Ramos (cell line): ENCODE data around the gene AKT3.
"Not testable (repeated sequence)": the region's sequence is repeated elsewhere in the genome, so short reads cannot be mapped to it uniquely, and the experiment has no call there.

Experiments
- in situ Hi-C: fragments of 300-500 bp; cut with MboI; formaldehyde crosslinking; loops from one replicate; pipeline ENCODE4 v1.14.3; 2022; ENCODE audit warnings: low sequenced_read_pairs; ENCODE audit not compliant: unreplicated experiment

Gene AKT3

DNA sequence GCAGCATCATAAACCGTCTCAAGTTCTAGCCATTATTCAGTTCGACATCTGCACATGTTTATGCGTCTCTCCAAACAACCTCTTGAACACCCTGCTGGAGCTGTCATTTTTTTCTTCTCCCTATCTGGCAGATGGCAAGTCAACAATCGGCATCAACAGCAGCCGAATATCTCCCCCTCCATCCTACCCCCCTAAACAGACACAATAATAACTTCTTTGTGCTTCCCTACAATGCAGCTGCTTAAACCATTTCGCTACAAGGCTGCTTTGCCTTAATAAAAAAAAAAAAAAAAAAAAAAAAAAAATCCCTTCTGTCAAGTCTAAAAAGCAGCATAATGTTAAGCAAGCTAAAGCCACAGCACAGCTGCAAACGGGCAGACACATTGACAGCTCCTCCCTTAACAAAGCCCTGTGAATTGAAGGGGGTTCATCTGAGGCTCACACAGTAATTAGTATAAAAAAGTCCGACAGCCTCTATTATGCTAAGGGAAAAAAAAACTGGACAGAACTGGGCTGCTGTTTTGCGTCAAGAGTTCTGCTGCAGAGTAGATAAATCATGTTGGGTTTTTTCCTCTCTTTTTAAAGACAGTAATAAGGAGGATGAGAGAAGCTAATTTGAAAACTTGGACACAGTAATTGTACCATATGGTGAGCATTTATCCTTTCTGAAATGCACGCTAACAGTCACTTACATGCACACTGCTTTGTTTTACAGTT lies 136.4 kb downstream of the AKT3 start:
- in situ Hi-C loops: no loop called here

- in situ Hi-C loops: no loop called here
Measured at GRCh38 chr1:243712941-243713340, 137.1 kb downstream of the AKT3 start.

- in situ Hi-C loops: no loop called here
Measured at GRCh38 chr1:243712242-243712641, 137.8 kb downstream of the AKT3 start.

DNA sequence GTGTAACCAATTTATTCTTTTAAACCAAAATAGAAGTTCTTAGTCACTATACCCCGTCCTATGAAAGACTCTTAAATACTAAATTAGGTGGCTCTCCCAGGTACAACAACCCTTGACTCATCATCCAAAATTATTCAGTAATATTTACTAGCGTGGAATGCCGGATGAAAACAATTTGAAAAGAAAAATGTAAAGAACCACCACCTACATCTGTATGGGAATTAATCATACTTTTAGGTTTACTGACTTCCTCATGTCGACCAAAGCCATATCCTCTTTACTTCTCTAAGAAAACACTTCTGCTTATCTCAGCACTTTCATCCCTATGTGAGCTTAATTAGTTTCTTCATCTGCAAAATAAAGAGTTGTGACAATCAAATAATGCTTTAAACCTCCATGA lies 139.6 kb downstream of the AKT3 start:
- in situ Hi-C loops: no loop called here

GRCh38 chr1:243708210-243708609 lies 141.8 kb downstream of the AKT3 start:
- in situ Hi-C loops: no loop called here

DNA sequence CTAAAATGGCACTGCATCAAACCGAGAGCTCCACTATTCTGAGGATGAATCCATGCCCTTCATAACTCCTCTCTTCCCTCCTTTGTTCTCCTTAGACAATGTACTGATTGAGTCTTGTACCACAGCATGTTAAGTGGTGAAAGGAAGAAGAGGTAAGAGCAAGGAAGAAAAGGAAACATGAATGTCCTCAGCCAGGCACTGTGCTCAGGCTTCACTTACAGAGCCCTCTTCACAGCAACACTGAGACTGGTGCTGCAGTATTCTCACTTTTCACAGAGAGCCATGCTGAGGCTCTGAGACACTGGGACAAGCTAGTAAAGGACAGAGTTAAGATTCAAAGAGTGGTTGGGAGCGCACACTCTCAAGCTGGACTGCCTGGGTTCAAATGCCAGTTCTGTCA lies 143.5 kb downstream of the AKT3 start:
- in situ Hi-C loops: no loop called here

GRCh38 chr1:243705585-243705984 lies 144.5 kb downstream of the AKT3 start:
- in situ Hi-C loops: no loop called here

GRCh38 chr1:243701872-243702271 lies 148.2 kb downstream of the AKT3 start:
- in situ Hi-C loops: no loop called here

- in situ Hi-C loops: no loop called here
Measured at GRCh38 chr1:243693800-243694199, 156.2 kb downstream of the AKT3 start.

GRCh38 chr1:243686159-243686558 lies 163.9 kb downstream of the AKT3 start:
- in situ Hi-C loops: no loop called here

GRCh38 chr1:243680860-243681259 lies 169.2 kb downstream of the AKT3 start:
- in situ Hi-C loops: no loop called here

DNA sequence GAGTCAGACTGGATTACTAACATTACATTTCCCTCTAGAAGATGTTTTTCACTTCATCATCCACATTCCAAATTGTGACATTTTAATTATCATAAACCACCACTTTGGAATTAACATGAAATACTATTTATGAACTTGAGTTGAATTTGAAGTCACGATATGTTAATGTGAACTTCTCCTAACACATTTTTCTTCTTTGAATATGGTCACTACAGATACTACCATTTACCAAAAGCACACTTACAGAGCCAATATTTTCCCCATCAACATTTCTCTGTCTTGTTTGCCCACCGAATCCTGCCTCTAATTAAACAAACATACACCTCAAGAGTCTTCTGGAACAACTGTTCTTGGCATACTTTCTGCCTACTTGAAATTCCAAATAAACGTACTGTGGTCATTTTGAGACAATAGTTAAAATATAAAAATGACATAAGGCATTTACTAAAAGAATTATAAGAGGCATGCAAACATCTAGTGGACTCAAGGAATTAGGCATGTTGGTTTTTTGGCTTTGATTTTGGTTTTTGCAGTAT lies 177.4 kb downstream of the AKT3 start:
- in situ Hi-C loops: no loop called here

- in situ Hi-C loops: no loop called here
Measured at GRCh38 chr1:243667591-243667990, 182.5 kb downstream of the AKT3 start.

GRCh38 chr1:243667133-243667532 lies 182.9 kb downstream of the AKT3 start:
- in situ Hi-C loops: no loop called here

DNA sequence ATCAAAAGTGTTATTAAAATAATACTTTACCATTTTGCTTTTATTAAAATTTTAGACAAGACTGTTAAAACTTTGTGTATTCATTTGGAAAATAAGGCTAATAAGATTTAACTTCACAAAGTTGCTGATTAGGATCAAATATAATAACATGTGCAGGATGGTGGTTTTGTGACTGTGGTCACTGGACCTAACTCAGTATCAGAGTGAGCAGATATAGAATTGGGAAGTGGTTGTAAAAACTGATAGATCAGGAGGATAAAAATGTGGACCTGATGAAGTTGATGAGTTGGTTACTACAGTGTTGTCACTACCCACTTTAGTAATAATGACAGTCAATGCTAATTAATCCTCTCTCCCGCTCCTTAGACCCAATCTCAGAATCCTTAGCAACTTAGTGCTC lies 186.4 kb downstream of the AKT3 start:
- in situ Hi-C loops: no loop called here

DNA sequence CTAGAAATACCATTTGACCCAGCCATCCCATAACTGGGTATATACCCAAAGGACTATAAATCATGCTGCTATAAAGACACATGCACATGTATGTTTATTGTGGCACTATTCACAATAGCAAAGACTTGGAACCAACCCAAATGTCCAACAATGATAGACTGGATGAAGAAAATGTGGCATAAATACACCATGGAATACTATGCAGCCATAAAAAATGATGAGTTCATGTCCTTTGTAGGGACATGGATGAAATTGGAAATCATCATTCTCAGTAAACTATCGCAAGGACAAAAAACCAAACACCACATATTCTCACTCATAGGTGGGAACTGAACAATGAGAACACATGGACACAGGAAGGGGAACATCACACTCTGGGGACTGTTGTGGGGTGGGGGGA lies 187.9 kb downstream of the AKT3 start:
- in situ Hi-C loops: not testable (repeated sequence)

DNA sequence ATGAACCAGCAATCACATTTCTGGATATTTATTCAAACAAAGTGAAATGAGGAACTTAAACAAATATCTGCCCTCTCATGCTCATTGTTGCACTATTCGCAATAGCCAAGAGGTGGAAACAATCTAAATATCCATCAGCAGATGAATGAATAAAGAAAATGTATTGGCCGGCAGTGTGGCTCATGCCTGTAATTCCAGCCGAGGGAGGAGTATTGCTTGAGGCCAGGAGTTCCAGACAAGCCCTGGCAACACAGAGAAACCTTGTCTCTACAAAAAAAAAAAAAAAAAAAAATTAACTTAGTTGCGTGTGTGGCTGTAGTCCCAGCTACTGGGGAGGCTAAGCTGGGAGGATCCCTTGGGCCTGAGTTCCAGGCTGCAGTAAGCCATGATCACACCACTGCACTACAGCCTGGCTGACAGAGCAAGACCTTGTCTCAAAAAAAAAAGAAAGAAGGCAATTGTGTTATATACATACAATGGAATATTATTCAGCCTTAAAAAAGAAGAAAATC lies 191.4 kb downstream of the AKT3 start:
- in situ Hi-C loops: no loop called here

GRCh38 chr1:243657793-243658192 lies 192.2 kb downstream of the AKT3 start:
- in situ Hi-C loops: no loop called here

DNA sequence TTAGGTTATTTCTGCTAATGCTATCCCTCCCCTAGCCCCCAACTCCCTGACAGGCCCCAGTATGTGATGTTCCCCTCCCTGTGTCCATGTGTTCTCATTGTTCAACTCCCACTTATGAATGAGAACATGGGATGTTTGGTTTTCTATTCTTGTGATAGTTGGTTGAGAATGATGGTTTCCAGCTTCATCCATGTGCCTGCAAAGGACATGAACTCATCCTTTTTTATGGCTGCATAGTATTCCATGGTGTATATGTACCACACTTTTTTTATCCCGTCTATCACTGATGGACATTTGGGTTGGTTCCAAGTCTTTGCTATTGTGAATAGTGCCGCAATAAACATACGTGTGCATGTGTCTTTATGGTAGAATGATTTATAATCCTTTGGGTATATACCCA lies 200.5 kb downstream of the AKT3 start:
- in situ Hi-C loops: not testable (repeated sequence)

GRCh38 chr1:243646841-243647240 lies 203.2 kb downstream of the AKT3 start:
- in situ Hi-C loops: no loop called here

GRCh38 chr1:243645281-243645680 lies 204.8 kb downstream of the AKT3 start:
- in situ Hi-C loops: no loop called here

GRCh38 chr1:243642936-243643335 lies 207.1 kb downstream of the AKT3 start:
- in situ Hi-C loops: no loop called here
